Stimulated activated CD4-positive, alpha-beta T cell treated with anti-CD3 and anti-CD28 coated beads, TNF-alpha, amount 100 ng/mL, for 48 hours (primary cell): ENCODE results near the gene MARCHF10.
"Not testable (repeated sequence)": the region's sequence is repeated elsewhere in the genome, so short reads cannot be mapped to it uniquely, and the experiment has no call there.

ENCODE experiments used
- DNase-seq, 3 donors: peaks; one replicate each; pipeline ENCODE4 v3.0.0-alpha.2; 2020; ENCODE audit warnings: low read depth in 3 of 3

Gene MARCHF10

GRCh38 chr17:62698459-62698858, 109.7 kb downstream of the MARCHF10 start:
- not testable (repeated sequence) for DNase-seq

- no peak for DNase-seq
Observed at GRCh38 chr17:62696726-62697490, 111.2 kb downstream of the MARCHF10 start.

GRCh38 chr17:62696256-62696655, 111.9 kb downstream of the MARCHF10 start:
- DNase-seq, result no peak

DNA sequence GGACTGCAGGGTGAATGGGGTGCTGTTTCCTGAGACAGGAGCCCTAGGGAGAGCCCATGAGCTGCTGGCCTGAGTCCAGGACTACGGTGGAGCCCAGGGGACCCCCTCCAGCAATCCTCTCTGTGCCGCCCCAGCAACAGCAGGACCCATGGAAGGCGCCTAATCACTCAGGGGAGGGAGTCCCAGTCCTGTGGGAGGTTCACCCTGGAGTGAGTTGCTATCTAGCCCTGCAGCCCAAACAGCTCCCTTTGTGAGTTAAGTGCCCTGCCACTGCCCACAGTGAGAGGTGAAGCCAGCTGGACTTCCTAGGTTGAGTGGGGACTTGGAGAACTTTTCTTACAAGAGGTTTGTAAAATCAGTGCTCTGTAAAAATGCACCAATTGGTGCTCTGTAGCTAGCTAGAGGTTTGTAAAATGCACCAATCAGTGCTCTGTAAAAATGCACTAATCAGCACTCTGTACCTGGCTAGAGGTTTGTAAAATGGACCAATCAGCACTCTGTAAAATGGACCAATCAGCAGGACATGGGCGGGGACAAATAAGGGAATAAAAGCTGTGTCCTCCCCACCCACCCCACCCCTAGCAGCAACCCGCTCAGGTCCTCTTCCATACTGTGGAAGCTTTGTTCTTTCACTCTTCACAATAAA, 112.9 kb downstream of the MARCHF10 start:
- not testable (repeated sequence) for DNase-seq

GRCh38 chr17:62693616-62694409, 114.3 kb downstream of the MARCHF10 start:
- no peak for DNase-seq

DNA sequence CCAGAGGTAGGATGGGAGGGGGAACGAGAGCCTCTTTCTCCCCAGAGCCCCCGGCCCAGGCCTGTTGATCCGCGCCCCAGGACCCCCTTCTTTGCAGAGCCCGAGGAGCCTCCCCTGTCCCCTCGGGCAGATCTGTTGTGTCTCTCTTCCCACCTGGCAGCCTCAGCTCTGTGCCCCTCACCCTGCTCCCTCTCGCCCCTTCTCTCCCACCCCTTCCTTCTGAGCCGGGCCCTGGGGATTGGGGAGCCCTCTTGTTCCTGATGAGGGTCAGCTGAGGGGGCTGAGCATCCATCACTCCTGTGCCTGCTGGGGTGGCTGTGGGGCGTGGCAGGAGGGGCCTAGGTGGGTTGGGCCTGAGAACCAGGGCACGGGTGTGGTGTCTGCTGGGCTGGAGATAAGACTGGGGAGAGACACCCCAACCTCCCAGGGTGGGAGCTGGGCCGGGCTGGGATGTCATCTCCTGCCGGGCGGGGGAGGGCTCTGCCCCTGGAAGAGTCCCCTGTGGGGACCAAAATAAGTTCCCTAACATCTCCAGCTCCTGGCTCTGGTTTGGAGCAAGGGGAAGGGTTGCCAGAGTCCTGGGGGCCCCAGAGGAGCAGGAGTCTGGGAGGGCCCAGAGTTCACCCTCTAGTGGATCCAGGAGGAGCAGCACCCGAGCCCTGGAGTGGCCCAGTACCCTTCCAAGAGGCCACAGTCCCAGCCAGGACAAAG, 115.2 kb downstream of the MARCHF10 start:
- no peak for DNase-seq

DNA sequence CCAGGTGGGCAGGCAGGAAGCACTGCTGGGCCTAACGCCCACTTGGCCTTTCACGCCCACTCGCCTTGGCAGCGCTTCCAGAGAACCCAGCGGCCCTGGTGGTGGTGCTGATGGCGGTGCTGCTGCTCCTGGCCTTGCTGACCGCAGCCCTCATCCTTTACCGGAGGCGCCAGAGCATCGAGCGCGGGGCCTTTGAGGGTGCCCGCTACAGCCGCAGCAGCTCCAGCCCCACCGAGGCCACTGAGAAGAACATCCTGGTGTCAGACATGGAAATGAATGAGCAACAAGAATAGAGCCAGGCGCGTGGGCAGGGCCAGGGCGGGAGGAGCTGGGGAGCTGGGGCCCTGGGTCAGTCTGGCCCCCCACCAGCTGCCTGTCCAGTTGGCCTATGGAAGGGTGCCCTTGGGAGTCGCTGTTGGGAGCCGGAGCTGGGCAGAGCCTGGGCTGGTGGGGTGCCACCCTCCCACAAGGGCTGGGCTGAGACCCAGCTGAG, 115.9 kb downstream of the MARCHF10 start:
- DNase-seq, result no peak

GRCh38 chr17:62691589-62691915, 116.6 kb downstream of the MARCHF10 start:
- not testable (repeated sequence) for DNase-seq

GRCh38 chr17:62690168-62690897, 117.8 kb downstream of the MARCHF10 start:
- DNase-seq, result no peak

DNA sequence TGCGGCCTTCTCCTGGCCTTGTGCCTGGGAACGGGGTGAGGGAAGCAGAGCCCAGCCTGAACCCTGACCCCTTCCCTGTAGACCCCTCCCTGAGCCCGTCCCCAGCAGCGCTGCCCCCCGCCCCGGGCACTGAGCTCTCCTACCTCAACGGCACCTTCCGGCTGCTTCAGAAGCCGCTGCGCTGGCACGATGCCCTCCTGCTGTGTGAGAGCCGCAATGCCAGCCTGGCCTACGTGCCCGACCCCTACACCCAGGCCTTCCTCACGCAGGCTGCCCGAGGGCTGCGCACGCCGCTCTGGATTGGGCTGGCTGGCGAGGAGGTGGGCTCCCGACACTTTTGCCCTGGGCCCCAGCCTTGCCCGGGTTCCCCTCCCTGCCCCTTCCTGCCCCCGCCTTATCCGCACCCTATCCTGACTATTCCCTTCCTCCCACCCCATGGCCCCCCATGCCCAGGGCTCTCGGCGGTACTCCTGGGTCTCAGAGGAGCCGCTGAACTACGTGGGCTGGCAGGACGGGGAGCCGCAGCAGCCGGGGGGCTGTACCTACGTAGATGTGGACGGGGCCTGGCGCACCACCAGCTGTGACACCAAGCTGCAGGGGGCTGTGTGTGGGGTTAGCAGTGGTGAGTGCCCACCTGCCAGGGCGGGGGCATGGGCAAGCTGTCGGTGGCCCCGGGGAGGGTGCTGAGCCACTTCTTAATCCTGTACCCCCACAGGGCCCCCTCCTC, 118.5 kb downstream of the MARCHF10 start:
- no peak for DNase-seq

- no peak for DNase-seq
Observed at GRCh38 chr17:62688398-62689160, 119.5 kb downstream of the MARCHF10 start.

DNA sequence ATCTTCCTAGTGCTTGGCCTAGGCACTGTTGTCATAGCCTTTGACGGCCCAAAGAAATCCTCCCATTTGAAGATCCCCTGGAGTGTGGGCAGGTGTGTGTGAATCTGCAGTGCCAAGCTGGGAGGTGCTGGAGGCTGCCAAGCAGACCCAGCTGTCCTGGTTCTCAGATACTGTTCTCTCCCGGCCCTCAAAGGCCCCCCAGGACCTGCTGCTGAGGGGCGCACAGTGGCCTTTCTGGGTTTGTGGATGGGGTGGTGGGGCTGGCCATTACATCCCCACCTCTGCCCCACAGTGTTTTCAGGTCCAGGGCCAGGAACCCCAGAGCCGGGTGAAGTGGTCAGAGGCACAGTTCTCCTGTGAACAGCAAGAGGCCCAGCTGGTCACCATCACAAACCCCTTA, 120.1 kb downstream of the MARCHF10 start:
- no peak for DNase-seq

DNA sequence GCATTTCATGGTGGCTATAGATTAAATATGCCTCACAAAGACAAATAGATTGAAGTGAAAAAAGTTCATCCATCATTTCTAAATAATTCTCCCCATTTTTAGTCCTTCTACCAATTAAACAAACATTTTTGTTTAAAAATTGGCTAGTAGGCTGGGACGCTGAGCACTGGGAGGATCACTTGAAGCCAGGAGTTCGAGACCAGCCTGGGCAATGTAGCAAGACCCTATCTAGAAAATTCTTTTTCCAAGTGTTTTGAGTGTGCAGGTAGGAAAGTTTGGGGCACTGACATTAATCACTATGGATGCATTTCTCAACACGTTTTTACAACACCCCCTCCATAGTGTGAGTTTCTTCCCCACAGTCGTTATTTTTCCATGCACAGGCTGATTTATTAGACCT, 123.9 kb downstream of the MARCHF10 start:
- DNase-seq, result no peak

- DNase-seq, result no peak
Observed at GRCh38 chr17:62681939-62682381, 126.2 kb downstream of the MARCHF10 start.

DNA sequence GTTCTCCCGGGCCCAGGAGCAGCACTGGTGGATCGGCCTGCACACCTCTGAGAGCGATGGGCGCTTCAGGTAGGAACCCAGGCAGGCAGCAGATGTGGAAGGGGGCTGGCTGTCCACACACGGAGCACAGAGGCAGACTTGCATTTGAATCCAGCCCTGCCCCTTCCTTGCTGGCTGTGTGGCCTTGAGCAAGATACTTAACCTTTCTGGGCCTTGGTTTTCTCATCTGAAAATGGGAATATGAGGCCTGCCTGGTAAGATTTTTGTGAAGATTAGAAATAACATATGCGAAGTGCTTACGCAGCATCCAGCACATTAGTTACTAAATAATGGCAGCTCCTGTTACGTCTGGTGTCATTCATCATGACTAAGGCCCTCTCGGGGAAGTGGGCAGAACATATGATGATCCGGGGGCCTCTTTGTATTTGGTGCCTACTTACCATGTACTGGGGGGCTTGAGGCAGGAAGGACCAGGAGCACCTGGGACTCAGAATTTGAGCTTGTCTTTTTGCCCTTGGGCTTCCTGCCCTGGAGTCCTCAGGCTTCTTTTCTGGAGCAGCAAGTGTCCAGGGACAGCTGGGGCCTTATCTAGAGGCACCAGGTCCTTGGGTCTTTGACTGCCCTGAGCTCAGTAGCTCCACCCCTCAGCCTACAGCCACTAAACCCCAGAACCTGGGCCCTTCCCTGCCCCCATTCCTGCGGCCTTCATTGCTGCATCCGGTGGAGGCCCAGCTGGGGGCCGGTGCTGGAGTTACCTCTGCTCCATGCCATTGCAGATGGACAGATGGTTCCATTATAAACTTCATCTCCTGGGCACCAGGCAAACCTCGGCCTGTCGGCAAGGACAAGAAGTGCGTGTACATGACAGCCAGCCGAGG, 126.8 kb downstream of the MARCHF10 start:
- DNase-seq, result no peak

GRCh38 chr17:62680541-62681052, 127.5 kb downstream of the MARCHF10 start:
- DNase-seq, result no peak

- DNase-seq, result no peak
Observed at GRCh38 chr17:62679866-62680377, 128.2 kb downstream of the MARCHF10 start.

DNA sequence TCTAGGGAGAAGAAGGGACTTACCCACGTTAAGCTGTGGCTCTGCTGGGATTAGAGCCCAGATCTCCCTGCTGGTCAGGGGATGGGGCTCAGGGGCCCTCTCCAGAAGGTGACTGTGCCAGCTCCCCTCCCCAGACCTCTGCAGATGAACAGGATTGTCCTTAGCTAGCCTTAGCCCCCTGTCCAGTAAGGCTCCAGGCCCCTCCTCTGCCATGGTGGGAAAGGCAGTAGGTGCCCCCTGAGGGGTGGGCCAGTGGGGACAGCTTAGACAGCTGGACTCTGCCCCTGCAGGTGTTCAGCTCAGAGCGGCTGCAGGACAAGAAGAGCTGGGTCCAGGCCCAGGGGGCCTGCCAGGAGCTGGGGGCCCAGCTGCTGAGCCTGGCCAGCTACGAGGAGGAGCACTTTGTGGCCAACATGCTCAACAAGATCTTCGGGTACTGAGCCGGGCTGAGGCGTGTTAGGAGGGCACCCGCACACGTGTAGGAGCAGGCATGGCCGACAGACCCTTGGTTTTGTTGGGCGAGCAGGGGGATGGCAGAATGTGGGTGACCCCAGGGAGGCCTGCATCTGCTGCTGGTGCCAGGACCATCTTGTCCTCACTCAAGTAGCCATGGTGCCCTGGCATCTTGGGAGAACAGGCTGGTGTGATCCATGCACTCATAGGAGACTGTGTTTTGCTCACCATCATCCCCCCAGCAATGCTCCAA, 129.7 kb downstream of the MARCHF10 start:
- DNase-seq, result no peak
